Upper lobe of left lung (tissue), 4 donors: Measurements from ENCODE around the gene KCNH8.

ENCODE experiments used
- POLR2AphosphoS5 ChIP-seq, 2 donors: sonication (generic); formaldehyde crosslinking; IDR thresholded peaks; one replicate each; pipeline ENCODE4 v1.5.1; 2017; ENCODE audit warnings: antibody characterized with exemption in 2 of 2
- TF ChIP-seq, protein P1 (sequence below), 6 experiments: fragments of 450-650 bp in 4 of 6; fragments of 200-600 bp in 2 of 6; sonication (generic) in 2 of 6; IDR thresholded peaks; one replicate each; pipeline ENCODE4 v1.5.1; 2016 to 2019; ENCODE audit warnings: antibody characterized with exemption in 6 of 6

DNA sequence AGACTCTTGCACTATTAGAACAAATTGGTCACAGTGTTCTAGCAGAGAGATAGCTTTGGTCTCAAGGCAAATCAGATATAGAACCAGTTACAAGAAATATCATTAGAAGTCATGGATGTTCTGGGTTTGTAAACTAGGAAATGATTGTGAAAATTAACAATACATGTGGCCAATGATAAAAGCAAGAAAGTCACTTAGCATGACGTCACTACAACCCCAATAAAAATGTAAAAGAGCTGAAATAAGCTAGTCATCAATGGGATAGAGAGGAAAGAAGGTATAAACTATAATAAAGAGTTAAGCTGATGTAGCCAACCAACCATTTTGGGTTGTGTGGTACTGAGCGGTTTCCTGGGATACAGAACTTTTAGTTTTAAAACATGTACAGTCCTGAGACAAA, 32.1 kb upstream of the KCNH8 start:
- TF ChIP-seq, protein P1, sequence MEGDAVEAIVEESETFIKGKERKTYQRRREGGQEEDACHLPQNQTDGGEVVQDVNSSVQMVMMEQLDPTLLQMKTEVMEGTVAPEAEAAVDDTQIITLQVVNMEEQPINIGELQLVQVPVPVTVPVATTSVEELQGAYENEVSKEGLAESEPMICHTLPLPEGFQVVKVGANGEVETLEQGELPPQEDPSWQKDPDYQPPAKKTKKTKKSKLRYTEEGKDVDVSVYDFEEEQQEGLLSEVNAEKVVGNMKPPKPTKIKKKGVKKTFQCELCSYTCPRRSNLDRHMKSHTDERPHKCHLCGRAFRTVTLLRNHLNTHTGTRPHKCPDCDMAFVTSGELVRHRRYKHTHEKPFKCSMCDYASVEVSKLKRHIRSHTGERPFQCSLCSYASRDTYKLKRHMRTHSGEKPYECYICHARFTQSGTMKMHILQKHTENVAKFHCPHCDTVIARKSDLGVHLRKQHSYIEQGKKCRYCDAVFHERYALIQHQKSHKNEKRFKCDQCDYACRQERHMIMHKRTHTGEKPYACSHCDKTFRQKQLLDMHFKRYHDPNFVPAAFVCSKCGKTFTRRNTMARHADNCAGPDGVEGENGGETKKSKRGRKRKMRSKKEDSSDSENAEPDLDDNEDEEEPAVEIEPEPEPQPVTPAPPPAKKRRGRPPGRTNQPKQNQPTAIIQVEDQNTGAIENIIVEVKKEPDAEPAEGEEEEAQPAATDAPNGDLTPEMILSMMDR (IDR thresholded peaks at IDR 0.05): no peak
- no peak for TF ChIP-seq POLR2AphosphoS5 (IDR thresholded peaks at IDR 0.05)
